GM19467 (cell line): ENCODE measurements around the gene FAM174C.
"Not testable (repeated sequence)": the region's sequence is repeated elsewhere in the genome, so short reads cannot be mapped to it uniquely, and the experiment has no call there.

Experiments used
- ATAC-seq: cut with Tn5 transposase; IDR thresholded peaks from one replicate; pipeline ENCODE4 v1.9.1; 2021; ENCODE audit warnings: mild to moderate bottlenecking, moderate library complexity; ENCODE audit not compliant: unreplicated experiment

FAM174C gene

GRCh38 chr19:1296575-1297271, 21.4 kb downstream of the FAM174C start:
- ATAC-seq = no peak

GRCh38 chr19:1298235-1298634, 22.9 kb downstream of the FAM174C start:
- no peak for ATAC-seq

- no peak for ATAC-seq
Measured at GRCh38 chr19:1299801-1300200, 24.5 kb downstream of the FAM174C start.

- no peak for ATAC-seq
Measured at GRCh38 chr19:1300744-1301490, 25.6 kb downstream of the FAM174C start.

- no peak for ATAC-seq
Measured at GRCh38 chr19:1302533-1303239, 27.4 kb downstream of the FAM174C start.

- ATAC-seq = no peak
Measured at GRCh38 chr19:1304197-1304924, 29.0 kb downstream of the FAM174C start.

- not testable (repeated sequence) for ATAC-seq
Measured at GRCh38 chr19:1305354-1305753, 30.0 kb downstream of the FAM174C start.

GRCh38 chr19:1307320-1307719, 32.0 kb downstream of the FAM174C start:
- no peak for ATAC-seq

- no peak for ATAC-seq
Measured at GRCh38 chr19:1307755-1308303, 32.5 kb downstream of the FAM174C start.

- ATAC-seq = no peak
Measured at GRCh38 chr19:1308718-1309117, 33.4 kb downstream of the FAM174C start.

GRCh38 chr19:1309977-1310852, 34.9 kb downstream of the FAM174C start:
- no peak for ATAC-seq

GRCh38 chr19:1310853-1311180, 35.5 kb downstream of the FAM174C start:
- ATAC-seq = no peak

GRCh38 chr19:1311543-1312091, 36.3 kb downstream of the FAM174C start:
- ATAC-seq = no peak

GRCh38 chr19:1312767-1313694, 37.7 kb downstream of the FAM174C start:
- ATAC-seq = no peak

GRCh38 chr19:1313695-1314613, 38.6 kb downstream of the FAM174C start:
- no peak for ATAC-seq

- ATAC-seq = no peak
Measured at GRCh38 chr19:1315470-1316166, 40.3 kb downstream of the FAM174C start.

GRCh38 chr19:1316466-1316865, 41.1 kb downstream of the FAM174C start:
- no peak for ATAC-seq
